NCI-H524 (cell line): Measurements from ENCODE around the gene GNB1L.

Source experiments
- DNase-seq, 2 experiments: peaks; one replicate each; lab custom pipeline; 2025; lab: John Stamatoyannopoulos, UW

Gene GNB1L

GRCh38 chr22:19876314-19876940 lies 21.8 kb upstream of the GNB1L start:
- DNase-seq: no peak

- DNase-seq: no peak
These were observed 21.0 kb upstream of the GNB1L start for GRCh38 chr22:19875531-19876313.

GRCh38 chr22:19875061-19875530 lies 20.4 kb upstream of the GNB1L start:
- DNase-seq: no peak

- DNase-seq: peak in 1 of 2 experiments; percentile 60
These were observed 19.8 kb upstream of the GNB1L start for GRCh38 chr22:19874307-19875060.

- no peak for DNase-seq
These were observed 19.3 kb upstream of the GNB1L start for GRCh38 chr22:19873960-19874306.

GRCh38 chr22:19873138-19873959 lies 18.7 kb upstream of the GNB1L start:
- no peak for DNase-seq

- no peak for DNase-seq
These were observed 18.1 kb upstream of the GNB1L start for GRCh38 chr22:19872779-19873137.

GRCh38 chr22:19871845-19872778 lies 17.4 kb upstream of the GNB1L start:
- no peak for DNase-seq

- no peak for DNase-seq
These were observed 16.6 kb upstream of the GNB1L start for GRCh38 chr22:19871023-19871844.

- peak; percentile 93 to 97 for DNase-seq
These were observed 15.7 kb upstream of the GNB1L start for GRCh38 chr22:19870153-19871022.

- DNase-seq: peak in 1 of 2 experiments; percentile 46
These were observed 15.0 kb upstream of the GNB1L start for GRCh38 chr22:19869497-19870152.

GRCh38 chr22:19868773-19869471 lies 14.2 kb upstream of the GNB1L start:
- DNase-seq: no peak

- DNase-seq: no peak
These were observed 13.7 kb upstream of the GNB1L start for GRCh38 chr22:19868333-19868732.

- no peak for DNase-seq
These were observed 12.9 kb upstream of the GNB1L start for GRCh38 chr22:19867617-19868016.

GRCh38 chr22:19866665-19867009 lies 12.0 kb upstream of the GNB1L start:
- no peak for DNase-seq

- no peak for DNase-seq
These were observed 10.6 kb upstream of the GNB1L start for GRCh38 chr22:19865141-19865829.

GRCh38 chr22:19864538-19865106 lies 9.9 kb upstream of the GNB1L start:
- no peak for DNase-seq
